ENCODE results near the gene CYP21A2. TPM values are rescaled to one million over a fixed set of nuclear protein-coding genes. Genes with fewer than 3 reads are reported as not detected.
A peak's percentile ranks its signal among the peaks of the same experiment; 100 is the strongest.

Gene CYP21A2
- total and polyA plus RNA-seq, 4 donors: 2.2 to 3.6 (median 2.3) TPM; not detected in 1

- Histone ChIP-seq H3K27ac (ENCODE audit: low read depth in 1 of 2, low read length in 2 of 2) (peak overlapping the region in 1 of 2 donors; percentile 7), H3K27me3 (ENCODE audit: control insufficient read depth in 1 of 2, insufficient read depth in 2 of 2, low read length in 1 of 2) (no peaks in the 10 kb centered on the region), H3K36me3 (ENCODE audit: control insufficient read depth in 1 of 2, insufficient read depth in 2 of 2, low read length in 1 of 2) (peaks cover 0 to 1% of the 10 kb centered on the region in 2 donors), H3K4me1 (ENCODE audit: control insufficient read depth in 1 of 2, insufficient read depth in 2 of 2, low read length in 2 of 2) (peaks cover 0 to 3% of the 10 kb centered on the region in 2 donors), H3K9me3 (ENCODE audit: control insufficient read depth, low read length) (no peaks in the 10 kb centered on the region), H3K4me3 (ENCODE audit: low read length in 2 of 2) (no peak overlapping the region)
- intact Hi-C loops (cut with DNase I): no loop called here
- peak; percentile 91 to 92 for DNase-seq
- WGBS, 2 donors: 42% methylated on average over 22 of the region's 22 CpGs
- peak; percentile 71 for ATAC-seq (ENCODE audit: low FRiP score)
These were observed 43.2 kb downstream of the CYP21A2 start for GRCh38 chr6:32081168-32081990.

GRCh38 chr6:32082478-32082877, 44.3 kb downstream of the CYP21A2 start:
- ATAC-seq (ENCODE audit: low FRiP score): peak; percentile 26
- H3K27ac ChIP-seq (ENCODE audit: low read depth in 1 of 2, low read length in 2 of 2): no peak overlapping the region
- no peak overlapping the region for H3K4me3 ChIP-seq (ENCODE audit: low read length in 2 of 2)
- WGBS, 2 donors: 21 to 39% methylated on average over 6 of the region's 6 CpGs
- H3K9me3 ChIP-seq (ENCODE audit: control insufficient read depth, low read length): no peaks in the 10 kb centered on the region
- peaks cover 0 to 3% of the 10 kb centered on the region in 2 donors for H3K4me1 ChIP-seq (ENCODE audit: control insufficient read depth in 1 of 2, insufficient read depth in 2 of 2, low read length in 2 of 2)
- no peaks in the 10 kb centered on the region for H3K27me3 ChIP-seq (ENCODE audit: control insufficient read depth in 1 of 2, insufficient read depth in 2 of 2, low read length in 1 of 2)
- intact Hi-C loops (cut with DNase I): no loop called here
- DNase-seq: no peak
- peaks cover 0 to 1% of the 10 kb centered on the region in 2 donors for H3K36me3 ChIP-seq (ENCODE audit: control insufficient read depth in 1 of 2, insufficient read depth in 2 of 2, low read length in 1 of 2)

DNA sequence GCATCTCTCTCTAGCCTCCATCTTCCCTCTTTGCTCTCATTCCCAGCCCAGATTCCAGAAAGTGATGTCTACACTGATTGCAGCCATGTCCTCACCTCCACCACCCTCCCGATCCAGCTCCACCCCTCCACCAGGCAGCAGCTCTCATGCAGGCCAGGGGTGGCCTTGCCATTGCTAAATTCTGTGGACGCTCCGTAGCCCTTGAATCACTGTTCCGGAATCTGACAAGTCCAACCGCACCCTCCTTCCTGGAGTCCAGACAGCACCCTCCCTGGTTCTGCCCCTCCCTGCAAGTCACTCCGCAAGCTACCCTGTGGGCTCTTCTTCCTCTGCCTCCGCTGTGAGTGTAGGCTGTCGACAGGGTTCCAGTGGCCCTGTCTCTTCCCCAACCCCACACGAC, 44.7 kb downstream of the CYP21A2 start:
- Histone ChIP-seq H3K4me1 (ENCODE audit: control insufficient read depth in 1 of 2, insufficient read depth in 2 of 2, low read length in 2 of 2) (peaks cover 0 to 3% of the 10 kb centered on the region in 2 donors), H3K27me3 (ENCODE audit: control insufficient read depth in 1 of 2, insufficient read depth in 2 of 2, low read length in 1 of 2) (no peaks in the 10 kb centered on the region), H3K27ac (ENCODE audit: low read depth in 1 of 2, low read length in 2 of 2) (no peak overlapping the region), H3K9me3 (ENCODE audit: control insufficient read depth, low read length) (no peaks in the 10 kb centered on the region), H3K36me3 (ENCODE audit: control insufficient read depth in 1 of 2, insufficient read depth in 2 of 2, low read length in 1 of 2) (peaks cover 0 to 1% of the 10 kb centered on the region in 2 donors), H3K4me3 (ENCODE audit: low read length in 2 of 2) (no peak overlapping the region)
- WGBS, 2 donors: 51 to 71% methylated on average over 9 of the region's 9 CpGs
- intact Hi-C loops (cut with DNase I): no loop called here
- DNase-seq: peak; percentile 83 to 85
- peak; percentile 47 for ATAC-seq (ENCODE audit: low FRiP score)

DNA sequence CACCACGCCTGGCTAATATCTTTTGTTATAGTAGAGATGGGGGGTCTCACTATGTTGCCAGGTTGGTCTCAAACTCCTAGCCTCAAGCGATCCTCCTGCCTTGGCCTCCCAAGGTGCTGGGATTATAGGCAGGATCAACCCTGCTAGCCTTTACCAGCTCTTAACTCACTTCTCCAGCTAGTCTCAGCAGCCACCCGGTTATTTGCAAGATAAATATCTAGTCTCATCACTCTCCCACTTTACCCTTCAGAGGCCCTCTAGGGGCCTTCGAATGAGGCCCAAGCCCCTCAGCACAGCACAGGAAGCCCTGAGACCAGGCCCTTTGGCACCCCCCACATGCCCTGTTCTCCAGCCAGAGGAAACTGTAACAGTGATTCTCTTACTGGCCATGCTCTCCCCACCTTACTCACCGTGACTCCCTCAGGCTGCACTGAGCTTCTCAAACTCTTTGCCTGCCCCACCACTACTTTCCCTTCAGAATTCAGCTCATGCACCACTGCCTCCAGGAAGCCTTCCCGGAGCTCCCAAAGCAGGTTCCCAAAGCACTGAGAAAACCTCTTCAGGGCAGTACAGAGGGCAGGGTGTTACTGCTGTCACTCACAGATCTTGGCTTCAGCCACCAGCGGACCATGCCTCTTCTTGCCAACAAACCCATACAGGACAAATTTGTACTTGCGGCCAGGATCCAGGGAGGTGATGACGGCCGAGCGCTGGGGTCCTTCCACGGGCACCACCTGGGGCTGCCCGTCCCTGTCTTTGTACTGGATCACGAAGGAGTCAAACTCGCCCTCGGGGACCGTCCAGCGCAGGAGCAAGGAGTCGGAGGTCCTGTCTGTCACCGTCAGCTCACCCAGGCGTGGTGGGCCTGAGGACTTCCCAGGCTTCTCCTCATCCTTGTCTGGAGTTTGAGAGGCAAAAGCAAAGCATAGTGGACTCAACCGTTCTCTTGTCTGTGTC, 45.9 kb downstream of the CYP21A2 start:
- intact Hi-C loops (cut with DNase I): no loop called here
- peak in 1 of 2 donors; percentile 70 for DNase-seq
- WGBS, 2 donors: 91 to 92% methylated on average over 22 of the region's 22 CpGs

GRCh38 chr6:32084780-32085179, 46.6 kb downstream of the CYP21A2 start:
- no peak overlapping the region for H3K27ac ChIP-seq (ENCODE audit: low read depth in 1 of 2, low read length in 2 of 2)
- intact Hi-C loops (cut with DNase I): no loop called here
- no peaks in the 10 kb centered on the region for H3K9me3 ChIP-seq (ENCODE audit: control insufficient read depth, low read length)
- peaks cover 0 to 1% of the 10 kb centered on the region in 2 donors for H3K36me3 ChIP-seq (ENCODE audit: control insufficient read depth in 1 of 2, insufficient read depth in 2 of 2, low read length in 1 of 2)
- H3K27me3 ChIP-seq (ENCODE audit: control insufficient read depth in 1 of 2, insufficient read depth in 2 of 2, low read length in 1 of 2): no peaks in the 10 kb centered on the region
- DNase-seq (no peak), ATAC-seq (ENCODE audit: low FRiP score) (no peak)
- WGBS, 2 donors: 93 to 100% methylated on average over 2 of the region's 2 CpGs
- no peak overlapping the region for H3K4me3 ChIP-seq (ENCODE audit: low read length in 2 of 2)
- H3K4me1 ChIP-seq (ENCODE audit: control insufficient read depth in 1 of 2, insufficient read depth in 2 of 2, low read length in 2 of 2): peaks cover 0 to 3% of the 10 kb centered on the region in 2 donors

More for the DNA sequence above, 45.9 kb downstream of the CYP21A2 start:
- no peak overlapping the region for H3K4me3 ChIP-seq (ENCODE audit: low read length in 2 of 2)
- H3K27me3 ChIP-seq (ENCODE audit: control insufficient read depth in 1 of 2, insufficient read depth in 2 of 2, low read length in 1 of 2): no peaks in the 10 kb centered on the region
- ATAC-seq (ENCODE audit: low FRiP score): no peak
- H3K36me3 ChIP-seq (ENCODE audit: control insufficient read depth in 1 of 2, insufficient read depth in 2 of 2, low read length in 1 of 2): peaks cover 0 to 1% of the 10 kb centered on the region in 2 donors
- no peak overlapping the region for H3K27ac ChIP-seq (ENCODE audit: low read depth in 1 of 2, low read length in 2 of 2)
- H3K4me1 ChIP-seq (ENCODE audit: control insufficient read depth in 1 of 2, insufficient read depth in 2 of 2, low read length in 2 of 2): peaks cover 0 to 3% of the 10 kb centered on the region in 2 donors
- no peaks in the 10 kb centered on the region for H3K9me3 ChIP-seq (ENCODE audit: control insufficient read depth, low read length)

GRCh38 chr6:32085759-32086459, 47.7 kb downstream of the CYP21A2 start:
- intact Hi-C loops (cut with DNase I): no loop called here
- H3K9me3 ChIP-seq (ENCODE audit: control insufficient read depth, low read length): no peaks in the 10 kb centered on the region
- H3K4me3 ChIP-seq (ENCODE audit: low read length in 2 of 2): no peak overlapping the region
- peaks cover 0 to 1% of the 10 kb centered on the region in 2 donors for H3K36me3 ChIP-seq (ENCODE audit: control insufficient read depth in 1 of 2, insufficient read depth in 2 of 2, low read length in 1 of 2)
- H3K4me1 ChIP-seq (ENCODE audit: control insufficient read depth in 1 of 2, insufficient read depth in 2 of 2, low read length in 2 of 2): peaks cover 0 to 3% of the 10 kb centered on the region in 2 donors
- DNase-seq (peak in 1 of 2 donors; percentile 74), ATAC-seq (ENCODE audit: low FRiP score) (no peak)
- H3K27me3 ChIP-seq (ENCODE audit: control insufficient read depth in 1 of 2, insufficient read depth in 2 of 2, low read length in 1 of 2): no peaks in the 10 kb centered on the region
- H3K27ac ChIP-seq (ENCODE audit: low read depth in 1 of 2, low read length in 2 of 2): no peak overlapping the region
- 89 to 93% methylated on average over 17 of the region's 17 CpGs for whole genome bisulfite sequencing, 2 donors

- Histone ChIP-seq H3K36me3 (ENCODE audit: control insufficient read depth in 1 of 2, insufficient read depth in 2 of 2, low read length in 1 of 2) (peaks cover 0 to 1% of the 10 kb centered on the region in 2 donors), H3K4me1 (ENCODE audit: control insufficient read depth in 1 of 2, insufficient read depth in 2 of 2, low read length in 2 of 2) (peaks cover 0 to 2% of the 10 kb centered on the region in 2 donors), H3K4me3 (ENCODE audit: low read length in 2 of 2) (no peak overlapping the region), H3K9me3 (ENCODE audit: control insufficient read depth, low read length) (no peaks in the 10 kb centered on the region), H3K27me3 (ENCODE audit: control insufficient read depth in 1 of 2, insufficient read depth in 2 of 2, low read length in 1 of 2) (no peaks in the 10 kb centered on the region), H3K27ac (ENCODE audit: low read depth in 1 of 2, low read length in 2 of 2) (peak overlapping the region in 1 of 2 donors; percentile 9)
- 28 to 29% methylated on average over 45 of the region's 45 CpGs for WGBS, 2 donors
- peak in 1 of 2 donors; percentile 83 for DNase-seq
- intact Hi-C loops (cut with DNase I): no loop called here
- ATAC-seq (ENCODE audit: low FRiP score): peak; percentile 37
These were observed 48.7 kb downstream of the CYP21A2 start for GRCh38 chr6:32086661-32087573.

All from aorta (tissue), 5 donors.